CD14-positive monocyte (primary cell): ENCODE results near the gene DNA2. TPM values are rescaled to one million over a fixed set of nuclear protein-coding genes. Genes with fewer than 3 reads are reported as not detected.

Experiments
- DNase-seq, 3 donors: peaks; one replicate each; pipeline ENCODE4 v3.0.0-alpha.2; 2011 to 2022
- H2AFZ ChIP-seq: 2 replicates; pipeline ENCODE4 v1.6.0; 2012; ENCODE audit warnings: mild to moderate bottlenecking, low read depth, low read length, inconsistent platforms; ENCODE audit not compliant: insufficient read depth, poor library complexity, severe bottlenecking
- H3K27ac ChIP-seq, 2 donors: 1 replicate in 1 of 2; 2 replicates in 1 of 2; pipeline ENCODE4 v1.5.1; 2012 to 2013; ENCODE audit warnings: low read length in 2 of 2, control low read depth in 1 of 2, inconsistent platforms in 1 of 2, low read depth in 1 of 2, mild to moderate bottlenecking in 1 of 2
- H3K27me3 ChIP-seq, 2 donors: one replicate each; pipeline versions ENCODE4 v1.6.0 to v1.6.1; 2011 to 2013; ENCODE audit warnings: low read length in 2 of 2; ENCODE audit not compliant: control insufficient read depth in 2 of 2, insufficient read depth in 2 of 2
- H3K36me3 ChIP-seq, 2 donors: replicated peaks in 1 of 2; 1 replicate in 1 of 2; 2 replicates in 1 of 2; pipeline versions ENCODE4 v1.5.1 to v1.6.1; 2012 to 2013; ENCODE audit warnings: low read length in 2 of 2, control low read depth in 1 of 2, inconsistent platforms in 1 of 2, mild to moderate bottlenecking in 1 of 2; ENCODE audit not compliant: insufficient read depth in 2 of 2, control insufficient read depth in 1 of 2
- H3K4me1 ChIP-seq, 2 donors: 1 replicate in 1 of 2; 2 replicates in 1 of 2; pipeline versions ENCODE4 v1.5.1 to v1.6.1; 2012 to 2013; ENCODE audit warnings: low read length in 2 of 2, control low read depth in 1 of 2, inconsistent platforms in 1 of 2, mild to moderate bottlenecking in 1 of 2, moderate library complexity in 1 of 2; ENCODE audit not compliant: insufficient read depth in 2 of 2, control insufficient read depth in 1 of 2
- H3K4me2 ChIP-seq: replicated peaks from 2 replicates; pipeline ENCODE3; 2012; ENCODE audit warnings: low read length, moderate library complexity, mild to moderate bottlenecking; ENCODE audit not compliant: poor library complexity, severe bottlenecking; ENCODE audit errors: extremely low read depth
- H3K4me3 ChIP-seq, 3 experiments: fragments of 200-600 bp in 1 of 3; sonication (generic) in 1 of 3; replicated peaks in 1 of 3; 1 replicate in 2 of 3; 2 replicates in 1 of 3; pipeline ENCODE4 v1.5.1; 2011 to 2013; ENCODE audit warnings: low read length in 3 of 3, mild to moderate bottlenecking in 3 of 3, control low read depth in 2 of 3, low read depth in 2 of 3, inconsistent platforms in 1 of 3, moderate library complexity in 1 of 3
- H3K79me2 ChIP-seq: 2 replicates; pipeline ENCODE4 v1.6.0; 2012; ENCODE audit warnings: mild to moderate bottlenecking, control low read depth, inconsistent platforms, low read length, moderate library complexity; ENCODE audit not compliant: insufficient read depth
- H3K9ac ChIP-seq: 2 replicates; pipeline ENCODE4 v1.6.0; 2017; ENCODE audit warnings: low read length, mild to moderate bottlenecking; ENCODE audit not compliant: insufficient read depth, poor library complexity, severe bottlenecking
- H3K9me3 ChIP-seq, 2 donors: replicated peaks in 1 of 2; 1 replicate in 1 of 2; 2 replicates in 1 of 2; pipeline versions ENCODE4 v1.5.1 to v1.6.1; 2012 to 2013; ENCODE audit warnings: low read length in 2 of 2, control low read depth in 1 of 2; ENCODE audit not compliant: control insufficient read depth in 1 of 2, insufficient read depth in 1 of 2
- H4K20me1 ChIP-seq: 2 replicates; pipeline ENCODE4 v1.6.0; 2012; ENCODE audit warnings: mild to moderate bottlenecking, low read length, control low read depth, moderate library complexity; ENCODE audit not compliant: insufficient read depth
- H3K27ac Mint-ChIP-seq, 7 donors: one replicate each; pipeline ENCODE4 v1.8.0; 2020; ENCODE audit warnings: mild to moderate bottlenecking in 7 of 7, mixed read lengths in 7 of 7, moderate library complexity in 6 of 7, inconsistent platforms in 2 of 7
- H3K27me3 Mint-ChIP-seq, 3 donors: one replicate each; pipeline ENCODE4 v1.8.0; 2021 to 2022; ENCODE audit warnings: low read depth in 3 of 3, mild to moderate bottlenecking in 3 of 3, mixed read lengths in 3 of 3, moderate library complexity in 3 of 3, inconsistent platforms in 1 of 3
- H3K36me3 Mint-ChIP-seq, 2 donors: one replicate each; pipeline ENCODE4 v1.8.0; 2020; ENCODE audit warnings: mixed read lengths in 2 of 2, inconsistent platforms in 1 of 2, mild to moderate bottlenecking in 1 of 2
- H3K4me1 Mint-ChIP-seq: one replicate; pipeline ENCODE4 v1.8.0; 2020; ENCODE audit warnings: mild to moderate bottlenecking, mixed read lengths
- H3K4me3 Mint-ChIP-seq, 2 donors: one replicate each; pipeline ENCODE4 v1.8.0; 2020; ENCODE audit warnings: mild to moderate bottlenecking in 2 of 2, mixed read lengths in 2 of 2, moderate library complexity in 1 of 2
- H3K9me3 Mint-ChIP-seq, 7 donors: one replicate each; pipeline ENCODE4 v1.8.0; 2020 to 2022; ENCODE audit warnings: mixed read lengths in 7 of 7, mild to moderate bottlenecking in 6 of 7, moderate library complexity in 6 of 7, inconsistent platforms in 2 of 7
- WGBS: methylation state at CpG from one replicate; pipeline ENCODE4 v1.1.5; 2013; ENCODE audit warnings: missing lambda C conversion rate; ENCODE audit not compliant: insufficient coverage; 5-methylcytosine and 5-hydroxymethylcytosine counted together
- intact Hi-C, 2 donors: fragments of 100-400 bp; cut with micrococcal nuclease; formaldehyde crosslinking; loops; one replicate each; pipeline versions ENCODE4 v1.15.0 to v1.15.1; 2023
- polyA plus RNA-seq, 3 donors: library from polyadenylated mRNA; depleted of rRNA in 1 of 3; unstranded in 2 of 3; stranded (reverse) in 1 of 3; fragments of 300-500 nt in 2 of 3; fragments of >200 nt in 1 of 3; fragmentation: Illumina TruSeq in 2 of 3; gene quantifications; 1 replicate in 2 of 3; 2 replicates in 1 of 3; pipeline ENCODE4 v1.2.3, GENCODE V29; 2012 to 2021
- TF ChIP-seq, protein P1 (sequence below): fragments of 200-600 bp; IDR thresholded peaks from one replicate; pipeline ENCODE4 v1.8.0; 2022; ENCODE audit warnings: antibody characterized with exemption, mild to moderate bottlenecking

Gene DNA2
- polyA plus RNA-seq, 3 donors, result 0.08 to 0.99 (median 0.18) TPM

DNA sequence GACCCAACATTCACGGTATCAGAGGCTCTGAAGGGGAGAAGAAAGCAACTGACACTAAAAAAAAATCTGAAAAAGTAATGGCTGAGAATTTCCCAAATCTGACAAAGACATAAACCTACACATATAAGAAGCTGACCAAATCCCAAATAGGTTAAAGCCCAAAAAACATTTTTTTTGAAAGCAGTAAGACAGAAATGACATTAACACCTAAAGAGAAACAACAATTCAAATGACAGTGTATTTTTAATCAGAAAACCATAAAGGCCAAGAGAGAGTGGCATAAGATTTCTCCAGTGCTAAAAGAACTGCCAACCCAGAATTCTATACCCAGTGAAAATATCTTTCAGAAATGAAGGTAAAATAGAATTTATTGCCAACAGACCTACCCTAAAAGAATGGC is 100.2 kb downstream of the DNA2 start:
- peaks cover 23 to 56% of the 10 kb centered on the region in 2 donors for H3K36me3 ChIP-seq
- no peak for DNase-seq
- H3K27me3 ChIP-seq, result no peaks in the 10 kb centered on the region
- H3K4me2 ChIP-seq, result no peak overlapping the region
- no peak overlapping the region for H3K4me3 Mint-ChIP-seq
- WGBS, result no CpG with 5 or more reads among the region's 1 CpG
- H3K27me3 Mint-ChIP-seq, result no peaks in the 10 kb centered on the region
- H3K4me1 Mint-ChIP-seq, result no peaks in the 10 kb centered on the region
- H3K4me3 ChIP-seq, result no peak overlapping the region
- TF ChIP-seq, protein P1, sequence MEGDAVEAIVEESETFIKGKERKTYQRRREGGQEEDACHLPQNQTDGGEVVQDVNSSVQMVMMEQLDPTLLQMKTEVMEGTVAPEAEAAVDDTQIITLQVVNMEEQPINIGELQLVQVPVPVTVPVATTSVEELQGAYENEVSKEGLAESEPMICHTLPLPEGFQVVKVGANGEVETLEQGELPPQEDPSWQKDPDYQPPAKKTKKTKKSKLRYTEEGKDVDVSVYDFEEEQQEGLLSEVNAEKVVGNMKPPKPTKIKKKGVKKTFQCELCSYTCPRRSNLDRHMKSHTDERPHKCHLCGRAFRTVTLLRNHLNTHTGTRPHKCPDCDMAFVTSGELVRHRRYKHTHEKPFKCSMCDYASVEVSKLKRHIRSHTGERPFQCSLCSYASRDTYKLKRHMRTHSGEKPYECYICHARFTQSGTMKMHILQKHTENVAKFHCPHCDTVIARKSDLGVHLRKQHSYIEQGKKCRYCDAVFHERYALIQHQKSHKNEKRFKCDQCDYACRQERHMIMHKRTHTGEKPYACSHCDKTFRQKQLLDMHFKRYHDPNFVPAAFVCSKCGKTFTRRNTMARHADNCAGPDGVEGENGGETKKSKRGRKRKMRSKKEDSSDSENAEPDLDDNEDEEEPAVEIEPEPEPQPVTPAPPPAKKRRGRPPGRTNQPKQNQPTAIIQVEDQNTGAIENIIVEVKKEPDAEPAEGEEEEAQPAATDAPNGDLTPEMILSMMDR, result no peak
- H3K36me3 Mint-ChIP-seq, result peaks cover 41 to 85% of the 10 kb centered on the region in 2 donors
- intact Hi-C loops, result no loop called here
- H3K9ac ChIP-seq, result no peak overlapping the region
- H2AFZ ChIP-seq, result no peak overlapping the region
- H3K27ac Mint-ChIP-seq, result no peak overlapping the region
- peaks cover 12 to 24% of the 10 kb centered on the region in 2 donors for H3K9me3 ChIP-seq
- no peaks in the 10 kb centered on the region for H3K4me1 ChIP-seq
- H3K79me2 ChIP-seq, result no peaks in the 10 kb centered on the region
- no peaks in the 10 kb centered on the region for H4K20me1 ChIP-seq
- H3K27ac ChIP-seq, result no peak overlapping the region
- H3K9me3 Mint-ChIP-seq, result peaks cover 8 to 30% (median 24%) of the 10 kb centered on the region in 7 donors

DNA sequence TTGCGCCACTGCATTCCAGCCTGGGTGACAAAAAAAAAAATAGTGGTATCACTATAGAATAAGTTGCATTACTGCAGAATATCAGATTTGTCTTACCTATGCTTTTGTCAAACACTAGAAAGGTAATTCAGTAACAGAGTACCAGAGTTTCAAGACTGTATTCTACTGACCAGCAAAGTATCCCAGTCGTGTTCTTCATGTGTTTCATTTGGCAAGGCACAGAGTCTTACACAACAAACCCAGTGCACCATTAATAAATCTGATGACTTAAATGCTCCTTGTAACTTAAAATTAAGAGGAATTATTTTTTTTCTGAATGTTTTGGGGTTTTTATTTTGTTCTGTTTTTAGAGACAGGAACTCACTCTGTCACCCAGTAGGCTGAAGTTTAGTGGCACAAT is 104.7 kb downstream of the DNA2 start:
- DNase-seq, result no peak
- Histone ChIP-seq H3K36me3 (peaks cover 17 to 45% of the 10 kb centered on the region in 2 donors), H3K9ac (no peak overlapping the region), H3K27me3 (no peaks in the 10 kb centered on the region), H3K4me3 (no peak overlapping the region), H3K4me2 (no peak overlapping the region), H2AFZ (no peak overlapping the region), H3K9me3 (peaks cover 9 to 10% of the 10 kb centered on the region in 2 donors), H3K4me1 (no peaks in the 10 kb centered on the region), H3K27ac (no peak overlapping the region), H4K20me1 (no peaks in the 10 kb centered on the region), H3K79me2 (no peaks in the 10 kb centered on the region)
- no peaks in the 10 kb centered on the region for H3K27me3 Mint-ChIP-seq
- H3K4me3 Mint-ChIP-seq, result no peak overlapping the region
- no peaks in the 10 kb centered on the region for H3K4me1 Mint-ChIP-seq
- intact Hi-C loops, result no loop called here
- no CpG with 5 or more reads among the region's 2 CpGs for WGBS
- H3K36me3 Mint-ChIP-seq, result peaks cover 40 to 62% of the 10 kb centered on the region in 2 donors
- TF ChIP-seq, protein P1, result no peak
- H3K9me3 Mint-ChIP-seq, result peaks cover 5 to 13% (median 11%) of the 10 kb centered on the region in 7 donors
- H3K27ac Mint-ChIP-seq, result no peak overlapping the region
